T-helper 1 cell treated with Interleukin-12 subunit alpha and Interleukin-12 subunit beta and Interleukin-4 antibody, amounts not matched to agents 30 μg/mL and 1 μg/mL, for 36 hours (primary cell): Measurements from ENCODE around the gene NCOR1.
"Not testable (repeated sequence)": the region's sequence is repeated elsewhere in the genome, so short reads cannot be mapped to it uniquely, and the experiment has no call there.

ENCODE experiments used
- H3K27ac Mint-ChIP-seq: one replicate; pipeline ENCODE4 v1.8.0; 2021; ENCODE audit warnings: mild to moderate bottlenecking, mixed read lengths
- H3K27me3 Mint-ChIP-seq: one replicate; pipeline ENCODE4 v1.8.0; 2021; ENCODE audit warnings: low read depth, mixed read lengths
- H3K36me3 Mint-ChIP-seq: one replicate; pipeline ENCODE4 v1.8.0; 2021; ENCODE audit warnings: low read depth, mixed read lengths
- H3K4me1 Mint-ChIP-seq: one replicate; pipeline ENCODE4 v1.8.0; 2021; ENCODE audit warnings: low read depth, mixed read lengths
- H3K4me3 Mint-ChIP-seq: one replicate; pipeline ENCODE4 v1.8.0; 2021; ENCODE audit warnings: mild to moderate bottlenecking, moderate library complexity, mixed read lengths
- H3K9me3 Mint-ChIP-seq: one replicate; pipeline ENCODE4 v1.8.0; 2021; ENCODE audit warnings: mixed read lengths

Gene NCOR1

GRCh38 chr17:16073845-16074244 is 141.5 kb downstream of the NCOR1 start:
- H3K9me3 Mint-ChIP-seq = no peaks in the 10 kb centered on the region
- no peak overlapping the region for H3K27ac Mint-ChIP-seq
- H3K36me3 Mint-ChIP-seq = peaks cover 40% of the 10 kb centered on the region

DNA sequence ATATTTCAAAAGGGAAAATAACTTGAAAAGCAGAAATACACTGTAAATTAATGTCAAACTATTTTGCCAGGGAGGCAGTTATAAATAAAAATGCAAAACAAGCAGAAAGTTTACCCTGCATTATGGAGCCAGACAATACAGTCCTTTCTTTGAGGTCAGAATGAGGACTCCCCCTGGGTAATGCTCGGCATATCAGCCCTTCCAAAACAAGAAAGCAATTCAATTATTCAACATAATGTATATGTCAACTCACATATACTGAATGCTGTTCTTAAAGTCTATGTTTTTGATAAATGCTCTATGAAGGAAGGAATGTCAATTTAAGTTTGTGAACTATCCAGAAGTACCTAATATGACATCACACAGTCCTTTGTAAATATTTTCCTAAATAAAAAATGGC is 143.3 kb downstream of the NCOR1 start:
- no peaks in the 10 kb centered on the region for H3K4me1 Mint-ChIP-seq
- H3K9me3 Mint-ChIP-seq = no peaks in the 10 kb centered on the region
- no peaks in the 10 kb centered on the region for H3K27me3 Mint-ChIP-seq
- peaks cover 44% of the 10 kb centered on the region for H3K36me3 Mint-ChIP-seq
- no peak overlapping the region for H3K27ac Mint-ChIP-seq
- no peak overlapping the region for H3K4me3 Mint-ChIP-seq

More at GRCh38 chr17:16073845-16074244, 141.5 kb downstream of the NCOR1 start:
- Mint-ChIP-seq H3K27me3 (no peaks in the 10 kb centered on the region), H3K4me1 (no peaks in the 10 kb centered on the region), H3K4me3 (no peak overlapping the region)

- H3K36me3 Mint-ChIP-seq = peaks cover 53% of the 10 kb centered on the region
- no peaks in the 10 kb centered on the region for H3K27me3 Mint-ChIP-seq
- no peak overlapping the region for H3K4me3 Mint-ChIP-seq
- no peaks in the 10 kb centered on the region for H3K9me3 Mint-ChIP-seq
- no peak overlapping the region for H3K27ac Mint-ChIP-seq
- H3K4me1 Mint-ChIP-seq = no peaks in the 10 kb centered on the region
Observed at GRCh38 chr17:16068323-16068722, 147.0 kb downstream of the NCOR1 start.

- no peak overlapping the region for H3K4me3 Mint-ChIP-seq
- no peaks in the 10 kb centered on the region for H3K4me1 Mint-ChIP-seq
- H3K9me3 Mint-ChIP-seq = no peaks in the 10 kb centered on the region
- no peaks in the 10 kb centered on the region for H3K27me3 Mint-ChIP-seq
- H3K36me3 Mint-ChIP-seq = peaks cover 54% of the 10 kb centered on the region
- H3K27ac Mint-ChIP-seq = no peak overlapping the region
Observed at GRCh38 chr17:16066125-16066524, 149.2 kb downstream of the NCOR1 start.

DNA sequence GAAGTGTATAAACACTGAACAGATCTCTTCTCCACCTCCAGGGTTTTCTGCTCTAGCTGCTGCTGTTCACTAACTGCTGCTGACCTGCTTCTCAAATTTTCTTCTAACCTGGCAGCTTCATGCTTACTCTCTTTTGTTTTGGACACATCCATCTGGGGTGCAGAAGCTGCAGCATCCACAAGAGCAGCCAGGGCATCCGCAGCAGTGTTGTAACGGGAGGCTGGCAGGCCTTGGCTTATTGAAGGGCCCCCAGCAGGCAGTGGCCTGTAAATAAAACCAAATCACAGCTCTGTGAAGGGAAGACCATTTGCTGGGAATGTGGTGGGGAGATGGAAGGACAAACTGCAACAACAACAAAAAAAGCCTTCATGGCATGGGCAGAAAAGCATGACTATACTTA is 153.7 kb downstream of the NCOR1 start:
- Mint-ChIP-seq H3K27ac (no peak overlapping the region), H3K36me3 (peaks cover 47% of the 10 kb centered on the region), H3K27me3 (no peaks in the 10 kb centered on the region), H3K4me3 (no peak overlapping the region), H3K9me3 (no peaks in the 10 kb centered on the region), H3K4me1 (no peaks in the 10 kb centered on the region)

- H3K4me1 Mint-ChIP-seq, H3K4me3 Mint-ChIP-seq, H3K27me3 Mint-ChIP-seq, H3K27ac Mint-ChIP-seq, H3K9me3 Mint-ChIP-seq: not testable (repeated sequence)
- peaks cover 51% of the 10 kb centered on the region for H3K36me3 Mint-ChIP-seq
Observed at GRCh38 chr17:16055139-16055538, 160.2 kb downstream of the NCOR1 start.

DNA sequence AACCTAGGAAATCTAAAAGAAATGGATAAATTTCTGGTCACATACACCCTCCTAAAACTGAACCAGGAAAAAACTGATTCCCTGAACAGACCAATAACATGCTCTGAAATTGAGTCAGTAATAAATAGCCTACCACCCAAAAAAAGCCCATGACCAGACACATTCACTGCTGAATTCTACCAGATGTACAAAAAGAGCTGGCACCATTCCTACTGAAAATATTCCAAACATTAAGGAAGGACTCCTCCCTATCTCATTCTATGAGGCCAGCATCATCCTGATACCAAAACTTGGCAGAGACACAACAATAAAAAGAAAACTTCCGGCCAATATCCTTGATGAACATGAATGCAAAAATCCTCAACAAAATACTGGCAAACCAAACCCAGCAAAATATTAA is 162.8 kb downstream of the NCOR1 start:
- Mint-ChIP-seq H3K36me3 (peaks cover 47% of the 10 kb centered on the region), H3K4me3 (no peak overlapping the region), H3K27me3 (no peaks in the 10 kb centered on the region), H3K27ac (no peak overlapping the region), H3K9me3 (peaks cover 3% of the 10 kb centered on the region), H3K4me1 (peaks cover 6% of the 10 kb centered on the region)

GRCh38 chr17:16050844-16051243 is 164.5 kb downstream of the NCOR1 start:
- H3K4me1 Mint-ChIP-seq = peaks cover 17% of the 10 kb centered on the region
- peaks cover 52% of the 10 kb centered on the region for H3K36me3 Mint-ChIP-seq
- H3K9me3 Mint-ChIP-seq = peaks cover 3% of the 10 kb centered on the region
- H3K27me3 Mint-ChIP-seq = no peaks in the 10 kb centered on the region
- H3K4me3 Mint-ChIP-seq = no peak overlapping the region
- no peak overlapping the region for H3K27ac Mint-ChIP-seq

DNA sequence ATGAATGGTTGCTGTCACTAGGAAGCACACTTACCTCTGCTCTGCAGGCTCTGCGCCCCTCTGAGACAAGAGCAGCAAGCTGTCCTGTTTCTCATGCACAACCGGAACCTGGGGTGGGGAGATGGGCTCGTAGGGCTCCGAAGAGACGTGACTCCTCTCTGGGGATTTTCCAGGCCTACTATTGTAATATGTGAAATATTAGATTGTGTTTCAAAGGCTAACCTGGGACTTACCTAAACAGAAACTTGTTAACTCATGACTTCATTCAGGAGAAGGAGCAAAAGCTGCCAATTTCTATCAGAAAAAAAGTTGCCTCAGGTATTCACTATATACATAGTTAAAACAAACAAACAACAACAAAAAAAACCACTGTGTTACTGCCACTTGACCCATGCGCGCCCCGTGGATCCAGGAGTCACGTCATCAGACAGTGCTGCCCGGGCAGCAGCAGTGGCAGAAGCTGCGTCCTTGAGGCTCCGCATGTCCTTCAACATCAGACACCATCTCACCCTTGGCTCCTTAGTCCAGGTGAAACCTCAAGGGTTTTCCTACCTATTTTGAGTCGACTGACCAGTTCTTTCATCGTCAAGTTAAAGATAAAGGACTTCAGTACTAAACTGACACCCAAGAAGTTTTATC is 166.4 kb downstream of the NCOR1 start:
- no peaks in the 10 kb centered on the region for H3K9me3 Mint-ChIP-seq
- H3K36me3 Mint-ChIP-seq = peaks cover 45% of the 10 kb centered on the region

DNA sequence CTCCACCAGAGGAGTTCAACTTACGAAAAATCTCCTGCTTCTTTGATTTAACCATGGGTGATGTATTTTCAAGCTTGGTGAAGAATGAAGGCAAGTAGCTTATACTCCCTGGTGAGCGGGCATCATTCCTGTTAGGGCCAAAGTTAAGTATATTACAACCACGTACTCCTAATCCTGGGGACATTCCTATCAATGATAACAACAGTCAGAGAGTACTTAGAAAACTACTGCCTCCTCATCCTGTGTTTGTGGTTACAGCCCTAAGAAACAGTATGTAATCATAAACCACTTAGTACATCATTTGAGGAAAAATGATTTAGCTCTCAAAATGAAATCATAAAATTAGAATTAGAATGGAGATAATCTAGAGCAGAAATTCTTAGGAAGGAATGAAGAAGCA is 168.4 kb downstream of the NCOR1 start:
- Mint-ChIP-seq H3K9me3 (no peaks in the 10 kb centered on the region), H3K27ac (no peak overlapping the region), H3K27me3 (no peaks in the 10 kb centered on the region), H3K4me3 (no peak overlapping the region), H3K4me1 (peaks cover 19% of the 10 kb centered on the region), H3K36me3 (peaks cover 40% of the 10 kb centered on the region)

More for the DNA sequence above, 166.4 kb downstream of the NCOR1 start:
- Mint-ChIP-seq H3K27ac (no peak overlapping the region), H3K27me3 (no peaks in the 10 kb centered on the region), H3K4me1 (peaks cover 17% of the 10 kb centered on the region), H3K4me3 (no peak overlapping the region)

DNA sequence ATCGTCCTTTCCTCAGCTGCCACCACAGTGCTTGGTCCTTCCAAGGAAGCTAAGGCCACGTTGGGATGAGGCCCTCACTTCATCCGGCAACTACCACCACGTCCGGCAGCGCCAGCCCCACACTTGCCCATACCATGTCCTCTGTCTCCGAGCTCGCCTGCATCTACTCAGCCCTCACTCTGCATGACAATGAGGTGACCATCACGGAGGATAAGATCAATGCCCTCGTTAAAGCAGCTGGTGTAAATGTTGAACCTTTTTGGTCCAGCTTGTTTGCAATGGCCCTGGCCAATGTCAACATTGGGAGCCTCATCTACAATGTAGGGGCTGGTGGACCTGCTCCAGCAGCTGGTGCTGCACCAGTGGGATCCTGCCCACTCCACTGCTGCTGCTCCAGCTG is 170.8 kb downstream of the NCOR1 start:
- no peaks in the 10 kb centered on the region for H3K27me3 Mint-ChIP-seq
- peaks cover 16% of the 10 kb centered on the region for H3K4me1 Mint-ChIP-seq

DNA sequence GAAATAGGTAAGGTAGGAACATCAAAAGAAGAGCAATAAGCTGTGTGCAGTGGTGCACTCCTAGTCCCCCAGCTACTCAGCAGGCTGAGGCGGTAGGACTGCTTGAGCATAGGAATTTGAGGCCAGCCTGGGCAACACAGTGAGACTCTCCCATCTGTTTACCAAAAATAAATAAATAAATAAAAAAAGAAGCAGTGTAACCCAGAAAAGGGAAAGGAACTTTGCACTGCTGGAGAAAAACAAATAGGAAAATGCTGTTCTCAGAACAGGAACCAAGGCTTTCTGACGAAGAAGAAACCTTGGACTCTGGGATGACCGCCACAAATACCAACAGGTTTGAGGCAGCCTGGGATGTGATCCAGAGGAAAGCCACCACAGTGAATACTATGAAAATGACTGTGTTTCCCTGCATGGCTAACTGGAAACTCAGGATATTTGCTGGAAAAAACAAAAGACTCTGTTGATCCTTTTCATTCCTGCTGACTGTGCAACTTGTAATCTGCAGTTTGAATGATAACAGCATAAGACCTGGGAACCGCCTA is 174.6 kb downstream of the NCOR1 start:
- Mint-ChIP-seq H3K27ac (no peak overlapping the region), H3K4me3 (no peak overlapping the region), H3K9me3 (no peaks in the 10 kb centered on the region), H3K4me1 (peaks cover 3% of the 10 kb centered on the region), H3K27me3 (no peaks in the 10 kb centered on the region), H3K36me3 (peaks cover 42% of the 10 kb centered on the region)

More for the DNA sequence above, 170.8 kb downstream of the NCOR1 start:
- no peaks in the 10 kb centered on the region for H3K9me3 Mint-ChIP-seq
- H3K4me3 Mint-ChIP-seq = no peak overlapping the region
- H3K27ac Mint-ChIP-seq = no peak overlapping the region
- peaks cover 37% of the 10 kb centered on the region for H3K36me3 Mint-ChIP-seq

DNA sequence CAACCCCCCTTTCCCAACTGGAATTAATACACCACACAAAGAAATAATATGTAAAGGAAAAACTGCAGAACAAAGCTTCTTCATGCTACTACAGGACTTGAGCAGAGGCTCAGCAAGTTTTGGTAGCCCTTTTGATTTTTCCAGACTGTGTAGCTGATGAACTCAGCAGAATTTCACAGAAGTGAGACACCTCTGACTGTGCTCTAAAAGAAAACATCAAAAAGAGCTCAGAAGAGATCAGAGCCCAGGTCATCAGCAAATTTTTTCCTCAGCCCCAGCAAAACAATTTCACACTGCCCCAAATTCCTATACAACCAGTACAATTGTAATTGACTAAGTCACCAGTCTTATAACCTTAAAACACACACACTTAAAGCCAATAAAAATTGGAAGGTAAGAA is 177.7 kb downstream of the NCOR1 start:
- no peak overlapping the region for H3K4me3 Mint-ChIP-seq
- peaks cover 4% of the 10 kb centered on the region for H3K4me1 Mint-ChIP-seq
- H3K27ac Mint-ChIP-seq = no peak overlapping the region
- H3K9me3 Mint-ChIP-seq = no peaks in the 10 kb centered on the region
- H3K27me3 Mint-ChIP-seq = no peaks in the 10 kb centered on the region
- H3K36me3 Mint-ChIP-seq = peaks cover 48% of the 10 kb centered on the region

GRCh38 chr17:16036261-16036660 is 179.1 kb downstream of the NCOR1 start:
- no peak overlapping the region for H3K27ac Mint-ChIP-seq
- no peak overlapping the region for H3K4me3 Mint-ChIP-seq
- H3K4me1 Mint-ChIP-seq = peaks cover 4% of the 10 kb centered on the region
- peaks cover 53% of the 10 kb centered on the region for H3K36me3 Mint-ChIP-seq
- H3K9me3 Mint-ChIP-seq = no peaks in the 10 kb centered on the region
- H3K27me3 Mint-ChIP-seq = no peaks in the 10 kb centered on the region

- Mint-ChIP-seq H3K27ac (no peak overlapping the region), H3K9me3 (no peaks in the 10 kb centered on the region), H3K27me3 (no peaks in the 10 kb centered on the region), H3K4me1 (peaks cover 4% of the 10 kb centered on the region), H3K36me3 (peaks cover 54% of the 10 kb centered on the region), H3K4me3 (no peak overlapping the region)
Observed at GRCh38 chr17:16033729-16034349, 181.5 kb downstream of the NCOR1 start.
